B cell (primary cell): ENCODE measurements around the gene TM6SF1. TPM values are rescaled to one million over a fixed set of nuclear protein-coding genes. Genes with fewer than 3 reads are reported as not detected.

Source experiments
- ATAC-seq: fragments of 200-7000 bp; cut with Tn5 transposase; one replicate; pipeline ENCODE4 v1.10.0; 2021; ENCODE audit warnings: low read depth, mild to moderate bottlenecking, moderate number of reproducible peaks, moderate library complexity
- CTCF ChIA-PET: fragments of 350-600 bp; sonication (Branson Sonifier 250); formaldehyde crosslinking; loops from one replicate; lab custom pipeline; 2021; ENCODE audit warnings: antibody characterized with exemption, inconsistent platforms; lab: Charles Lee
- POLR2A ChIA-PET: fragments of 350-600 bp; sonication (Branson Sonifier 250); formaldehyde crosslinking; loops from one replicate; lab custom pipeline; 2021; ENCODE audit warnings: antibody characterized with exemption; lab: Charles Lee
- DNase-seq: peaks from one replicate; pipeline ENCODE4 v3.0.0; 2013
- H2AFZ ChIP-seq: 2 replicates; pipeline ENCODE4 v1.6.1; 2012; ENCODE audit warnings: mild to moderate bottlenecking, low read depth, low read length; ENCODE audit not compliant: insufficient read depth, poor library complexity, severe bottlenecking
- H3K27ac ChIP-seq, 2 donors: 1 replicate in 1 of 2; 2 replicates in 1 of 2; pipeline ENCODE4 v1.5.1; 2012 to 2013; ENCODE audit warnings: low read length in 2 of 2, mild to moderate bottlenecking in 2 of 2, moderate library complexity in 1 of 2
- H3K27me3 ChIP-seq, 4 experiments: fragments of 200-600 bp in 1 of 4; sonication (generic) in 1 of 4; replicated peaks in 1 of 4; 1 replicate in 2 of 4; 2 replicates in 2 of 4; pipeline versions ENCODE4 v1.6.1 to v1.7.0; 2013 to 2016; ENCODE audit warnings: low read length in 3 of 4, mild to moderate bottlenecking in 2 of 4, mixed read lengths in 1 of 4, moderate library complexity in 1 of 4; ENCODE audit not compliant: insufficient read depth in 4 of 4, control insufficient read depth in 3 of 4; ENCODE audit errors: control extremely low read depth in 1 of 4
- H3K36me3 ChIP-seq, 2 experiments: replicated peaks in 1 of 2; 1 replicate in 1 of 2; 2 replicates in 1 of 2; pipeline versions ENCODE4 v1.6.1 to v1.7.1; 2013; ENCODE audit warnings: low read length in 1 of 2; ENCODE audit not compliant: insufficient read depth in 2 of 2, control insufficient read depth in 1 of 2; ENCODE audit errors: control extremely low read depth in 1 of 2, extremely low read depth in 1 of 2
- H3K4me1 ChIP-seq, 2 donors: fragments of 200-600 bp in 1 of 2; sonication (generic) in 1 of 2; 1 replicate in 1 of 2; 2 replicates in 1 of 2; pipeline versions ENCODE4 v1.5.1 to v1.6.1; 2013 to 2017; ENCODE audit warnings: low read length in 2 of 2; ENCODE audit not compliant: control insufficient read depth in 2 of 2, insufficient read depth in 2 of 2
- H3K4me2 ChIP-seq: replicated peaks from 2 replicates; pipeline ENCODE3; 2012; ENCODE audit warnings: mild to moderate bottlenecking, low read depth, low read length; ENCODE audit not compliant: poor library complexity, severe bottlenecking
- H3K4me3 ChIP-seq, 5 experiments: fragments of 200-600 bp in 1 of 5; sonication (generic) in 1 of 5; 1 replicate in 3 of 5; 2 replicates in 2 of 5; pipeline versions ENCODE4 v1.5.1 to v1.7.0; 2011 to 2016; ENCODE audit warnings: low read length in 4 of 5, mild to moderate bottlenecking in 4 of 5, low read depth in 2 of 5, control low read depth in 1 of 5, moderate library complexity in 1 of 5; ENCODE audit not compliant: insufficient read depth in 1 of 5; ENCODE audit errors: control extremely low read depth in 1 of 5, extremely low read depth in 1 of 5
- H3K79me2 ChIP-seq: fragments of 200-600 bp; sonication (generic); one replicate; pipeline ENCODE4 v1.6.0; 2016; ENCODE audit warnings: low read length; ENCODE audit not compliant: control insufficient read depth, insufficient read depth
- H3K9ac ChIP-seq: fragments of 200-600 bp; sonication (generic); 2 replicates; pipeline ENCODE4 v1.6.1; 2017; ENCODE audit warnings: mild to moderate bottlenecking, low read length, moderate library complexity
- H3K9me3 ChIP-seq, 3 donors: one replicate each; pipeline versions ENCODE4 v1.6.1 to v1.7.1; 2013; ENCODE audit warnings: low read length in 2 of 3; ENCODE audit not compliant: control insufficient read depth in 2 of 3, insufficient read depth in 1 of 3; ENCODE audit errors: control extremely low read depth in 1 of 3
- H4K20me1 ChIP-seq: 2 replicates; pipeline ENCODE4 v1.6.0; 2012; ENCODE audit warnings: mild to moderate bottlenecking, low read length; ENCODE audit not compliant: insufficient read depth, control insufficient read depth, poor library complexity, severe bottlenecking
- H3K27ac Mint-ChIP-seq: one replicate; pipeline ENCODE4 v1.8.0; 2021; ENCODE audit warnings: mixed read lengths
- H3K27me3 Mint-ChIP-seq: one replicate; pipeline ENCODE4 v1.8.0; 2021; ENCODE audit warnings: mixed read lengths
- H3K4me1 Mint-ChIP-seq: one replicate; pipeline ENCODE4 v1.8.0; 2021; ENCODE audit warnings: mixed read lengths
- H3K4me3 Mint-ChIP-seq: one replicate; pipeline ENCODE4 v1.8.0; 2021; ENCODE audit warnings: mixed read lengths
- H3K9me3 Mint-ChIP-seq: one replicate; pipeline ENCODE4 v1.8.0; 2022; ENCODE audit warnings: mixed read lengths; ENCODE audit not compliant: insufficient read depth
- EZH2 ChIP-seq: IDR thresholded peaks from 2 replicates; pipeline ENCODE4 v1.6.1; 2012; ENCODE audit warnings: borderline replicate concordance, low read depth, mild to moderate bottlenecking, moderate library complexity, low read length; ENCODE audit not compliant: insufficient read depth, poor library complexity, severe bottlenecking
- WGBS: methylation state at CpG from one replicate; pipeline ENCODE4 v1.1.5; 2013; ENCODE audit warnings: missing lambda C conversion rate; ENCODE audit not compliant: insufficient coverage; 5-methylcytosine and 5-hydroxymethylcytosine counted together
- intact Hi-C: fragments of 100-400 bp; cut with micrococcal nuclease; formaldehyde crosslinking; loops from one replicate; pipeline ENCODE4 v1.10.0; 2022
- polyA plus RNA-seq: library from polyadenylated mRNA; depleted of rRNA; stranded (reverse); fragments of >200 nt; gene quantifications from 2 replicates; pipeline ENCODE4 v1.2.3, GENCODE V29; 2012
- total RNA-seq, 2 donors: library from RNA; stranded (reverse); fragments of 120-200 nt in 1 of 2; gene quantifications; 1 replicate in 1 of 2; 2 replicates in 1 of 2; pipeline versions ENCODE4 v1.2.3 to v1.2.4, GENCODE V29; 2013 to 2022
- TF ChIP-seq, protein P1 (sequence below): fragments of 200-600 bp; IDR thresholded peaks from one replicate; pipeline ENCODE4 v1.8.0; 2022; ENCODE audit warnings: antibody characterized with exemption, mild to moderate bottlenecking

TM6SF1 gene
- total and polyA plus RNA-seq, 2 donors (not counting 1 experiment from before 2014, with no cell fraction given) = 1.1 to 1.6 TPM

DNA sequence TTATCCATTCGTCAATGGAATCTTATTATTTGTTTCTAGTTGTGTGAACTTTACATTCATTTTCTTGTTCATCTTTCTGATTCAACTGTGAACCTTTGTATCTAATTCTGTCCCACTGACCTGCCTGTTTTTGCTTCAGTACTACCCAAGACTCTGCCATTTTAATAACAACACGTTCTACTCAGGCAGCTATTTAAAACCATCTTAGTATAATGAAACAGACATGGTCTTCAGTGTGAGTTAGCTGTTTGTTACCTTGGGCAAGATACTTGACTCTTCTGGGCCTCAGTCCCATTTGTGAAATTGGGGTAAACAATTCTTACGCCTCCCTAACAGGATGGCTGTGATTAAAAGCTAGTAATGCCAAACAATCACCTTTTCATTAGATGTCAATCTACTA is 42.0 kb upstream of the TM6SF1 start:
- peaks cover 10% of the 10 kb centered on the region for H3K4me1 Mint-ChIP-seq
- H3K9ac ChIP-seq = peak overlapping the region; percentile 85

More for the DNA sequence above, 42.0 kb upstream of the TM6SF1 start:
- TF ChIP-seq, protein P1, sequence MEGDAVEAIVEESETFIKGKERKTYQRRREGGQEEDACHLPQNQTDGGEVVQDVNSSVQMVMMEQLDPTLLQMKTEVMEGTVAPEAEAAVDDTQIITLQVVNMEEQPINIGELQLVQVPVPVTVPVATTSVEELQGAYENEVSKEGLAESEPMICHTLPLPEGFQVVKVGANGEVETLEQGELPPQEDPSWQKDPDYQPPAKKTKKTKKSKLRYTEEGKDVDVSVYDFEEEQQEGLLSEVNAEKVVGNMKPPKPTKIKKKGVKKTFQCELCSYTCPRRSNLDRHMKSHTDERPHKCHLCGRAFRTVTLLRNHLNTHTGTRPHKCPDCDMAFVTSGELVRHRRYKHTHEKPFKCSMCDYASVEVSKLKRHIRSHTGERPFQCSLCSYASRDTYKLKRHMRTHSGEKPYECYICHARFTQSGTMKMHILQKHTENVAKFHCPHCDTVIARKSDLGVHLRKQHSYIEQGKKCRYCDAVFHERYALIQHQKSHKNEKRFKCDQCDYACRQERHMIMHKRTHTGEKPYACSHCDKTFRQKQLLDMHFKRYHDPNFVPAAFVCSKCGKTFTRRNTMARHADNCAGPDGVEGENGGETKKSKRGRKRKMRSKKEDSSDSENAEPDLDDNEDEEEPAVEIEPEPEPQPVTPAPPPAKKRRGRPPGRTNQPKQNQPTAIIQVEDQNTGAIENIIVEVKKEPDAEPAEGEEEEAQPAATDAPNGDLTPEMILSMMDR = no peak
- no peak for TF ChIP-seq EZH2
- peak overlapping the region; percentile 8 to 87 (median 81) for H3K4me3 ChIP-seq
- H3K27me3 ChIP-seq = no peaks in the 10 kb centered on the region
- H3K27ac Mint-ChIP-seq = peak overlapping the region; percentile 85
- peak overlapping the region; percentile 90 for H3K4me2 ChIP-seq
- no peaks in the 10 kb centered on the region for H3K9me3 Mint-ChIP-seq
- peaks cover 0 to 5% (median 3%) of the 10 kb centered on the region in 3 donors for H3K9me3 ChIP-seq
- peaks cover 48% of the 10 kb centered on the region in 2 donors for H3K4me1 ChIP-seq
- H3K4me3 Mint-ChIP-seq = peak overlapping the region; percentile 78
- POLR2A ChIA-PET = no interaction called here
- no CpG with 5 or more reads among the region's 3 CpGs for whole genome bisulfite sequencing
- H3K27ac ChIP-seq = peak overlapping the region in 1 of 2 donors; percentile 84
- ATAC-seq (no peak), DNase-seq (no peak)
- intact Hi-C loops = no loop called here
- peaks cover 5 to 15% of the 10 kb centered on the region in 2 experiments for H3K36me3 ChIP-seq
- H3K27me3 Mint-ChIP-seq = no peaks in the 10 kb centered on the region
- peaks cover 66% of the 10 kb centered on the region for H3K79me2 ChIP-seq
- H2AFZ ChIP-seq = peak overlapping the region; percentile 8
- peaks cover 47% of the 10 kb centered on the region for H4K20me1 ChIP-seq
- CTCF ChIA-PET = interaction anchor here (1.1 kb wide), 1 partner anchor 66 kb away, joined by 3 read pairs; no protein-coding TSS in a partner anchor
